Kidney (tissue), 14 donors: ENCODE measurements around the gene TTC39B. TPM values are rescaled to one million over a fixed set of nuclear protein-coding genes. Genes with fewer than 3 reads are reported as not detected.

Experiments used
- DNase-seq, 5 donors: peaks; one replicate each; pipeline ENCODE4 v3.0.0-alpha.2; 2013 to 2020
- FAIRE-seq: peaks from 2 replicates; lab custom pipeline; 2012; peaks lifted over from hg19 to GRCh38; lab: Jason Lieb, UNC
- H3K27ac ChIP-seq, 2 donors: one replicate each; pipeline ENCODE4 v1.7.0; 2013; ENCODE audit warnings: low read depth in 2 of 2, low read length in 2 of 2, inconsistent platforms in 1 of 2
- H3K27me3 ChIP-seq: one replicate; pipeline ENCODE4 v1.7.1; 2013; ENCODE audit warnings: low read length, inconsistent platforms; ENCODE audit not compliant: control insufficient read depth, insufficient read depth
- H3K36me3 ChIP-seq, 3 donors: one replicate each; pipeline versions ENCODE4 v1.7.0 to v1.7.1; 2013; ENCODE audit warnings: low read length in 3 of 3, control low read depth in 1 of 3, inconsistent platforms in 1 of 3; ENCODE audit not compliant: insufficient read depth in 3 of 3, control insufficient read depth in 2 of 3
- H3K4me1 ChIP-seq, 3 donors: one replicate each; pipeline versions ENCODE4 v1.7.0 to v1.7.1; 2013; ENCODE audit warnings: low read length in 3 of 3, inconsistent platforms in 1 of 3, low read depth in 1 of 3; ENCODE audit not compliant: control insufficient read depth in 2 of 3, insufficient read depth in 2 of 3
- H3K4me3 ChIP-seq, 3 donors: one replicate each; pipeline versions ENCODE4 v1.7.0 to v1.8.1; 2013; ENCODE audit warnings: low read length in 3 of 3, control low read depth in 1 of 3, inconsistent platforms in 1 of 3
- H3K9ac ChIP-seq, 3 donors: one replicate each; pipeline versions ENCODE4 v1.7.0 to v1.7.1; 2013; ENCODE audit warnings: low read length in 3 of 3, control low read depth in 1 of 3, inconsistent platforms in 1 of 3
- H3K9me3 ChIP-seq, 3 donors: one replicate each; pipeline versions ENCODE4 v1.7.0 to v1.7.1; 2013; ENCODE audit warnings: low read length in 3 of 3, control low read depth in 1 of 3, inconsistent platforms in 1 of 3; ENCODE audit not compliant: control insufficient read depth in 2 of 3, insufficient read depth in 1 of 3
- intact Hi-C: fragments of 100-400 bp; cut with DNase I; formaldehyde crosslinking; loops from one replicate; pipeline ENCODE4 v1.11.1; 2022
- polyA plus RNA-seq: library from polyadenylated mRNA; stranded (reverse); fragments of 350-450 nt; fragmentation: Illumina TruSeq; extraction: RNeasy Lipid Tissue Mini Kit (QIAGEN cat#74804); gene quantifications from one replicate; pipeline ENCODE4 v1.2.3, GENCODE V29; 2014; ENCODE audit warnings: low read depth, low replicate concordance; ENCODE audit not compliant: insufficient read depth
- total RNA-seq: library from RNA; stranded (reverse); fragmentation: NEBNext Ultra II Directional; extraction: Animal tissue kit (Norgen Biotek cat#: 25700); gene quantifications from one replicate; pipeline ENCODE4 v1.2.1, GENCODE V29; 2021
- TF ChIP-seq, protein P1 (sequence below): IDR thresholded peaks from 3 replicates; pipeline ENCODE4 v1.5.1; 2012; ENCODE audit warnings: mild to moderate bottlenecking, moderate library complexity, borderline replicate concordance; ENCODE audit not compliant: insufficient read depth; ENCODE audit errors: extremely low read depth
- donor health status: control.
- donor health status: control.
- donor health status: control.
- donor health status: control.
- donor health status: control.
- donor health status: DM: yes; HTN: yes; CAD: no.
- donor health status: Normal renal cell carcinoma (clear cell type).

The TTC39B gene
- total and polyA plus RNA-seq, 2 donors from 2014 or later: 4.9 to 22.0 TPM

GRCh38 chr9:15353892-15354291 is 46.9 kb upstream of the TTC39B start:
- intact Hi-C loops: no loop called here
- Histone ChIP-seq H3K27me3 (no peaks in the 10 kb centered on the region), H3K9ac (no peak overlapping the region), H3K9me3 (no peaks in the 10 kb centered on the region), H3K4me3 (no peak overlapping the region), H3K36me3 (no peaks in the 10 kb centered on the region), H3K27ac (no peak overlapping the region), H3K4me1 (peaks cover 0 to 7% (median 0%) of the 10 kb centered on the region in 3 donors)
- TF ChIP-seq, protein P1, sequence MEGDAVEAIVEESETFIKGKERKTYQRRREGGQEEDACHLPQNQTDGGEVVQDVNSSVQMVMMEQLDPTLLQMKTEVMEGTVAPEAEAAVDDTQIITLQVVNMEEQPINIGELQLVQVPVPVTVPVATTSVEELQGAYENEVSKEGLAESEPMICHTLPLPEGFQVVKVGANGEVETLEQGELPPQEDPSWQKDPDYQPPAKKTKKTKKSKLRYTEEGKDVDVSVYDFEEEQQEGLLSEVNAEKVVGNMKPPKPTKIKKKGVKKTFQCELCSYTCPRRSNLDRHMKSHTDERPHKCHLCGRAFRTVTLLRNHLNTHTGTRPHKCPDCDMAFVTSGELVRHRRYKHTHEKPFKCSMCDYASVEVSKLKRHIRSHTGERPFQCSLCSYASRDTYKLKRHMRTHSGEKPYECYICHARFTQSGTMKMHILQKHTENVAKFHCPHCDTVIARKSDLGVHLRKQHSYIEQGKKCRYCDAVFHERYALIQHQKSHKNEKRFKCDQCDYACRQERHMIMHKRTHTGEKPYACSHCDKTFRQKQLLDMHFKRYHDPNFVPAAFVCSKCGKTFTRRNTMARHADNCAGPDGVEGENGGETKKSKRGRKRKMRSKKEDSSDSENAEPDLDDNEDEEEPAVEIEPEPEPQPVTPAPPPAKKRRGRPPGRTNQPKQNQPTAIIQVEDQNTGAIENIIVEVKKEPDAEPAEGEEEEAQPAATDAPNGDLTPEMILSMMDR: no peak
- FAIRE-seq (no peak), DNase-seq (no peak)

DNA sequence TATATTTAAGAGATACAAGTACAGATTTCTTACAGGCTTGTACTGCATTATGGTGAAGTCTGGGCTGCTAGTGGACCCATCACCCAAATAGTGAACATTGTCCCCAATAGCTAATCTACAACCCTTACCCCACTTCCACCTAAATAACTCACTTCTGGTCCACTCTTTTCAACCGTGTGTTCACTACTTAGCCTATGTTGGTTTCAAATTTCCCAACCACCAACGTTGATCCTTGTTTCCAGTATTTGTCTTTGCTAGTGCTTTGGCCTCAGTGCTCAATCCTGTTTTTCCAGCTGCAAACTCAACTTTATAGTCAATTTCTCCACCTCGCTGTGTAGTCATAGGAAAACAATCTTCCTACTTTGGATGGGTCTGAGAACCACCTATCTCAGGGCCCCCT is 45.3 kb upstream of the TTC39B start:
- no peak for DNase-seq
- intact Hi-C loops: no loop called here
- no peak overlapping the region for H3K9ac ChIP-seq
- no peaks in the 10 kb centered on the region for H3K27me3 ChIP-seq
- no peak overlapping the region for H3K27ac ChIP-seq
- H3K4me1 ChIP-seq: peaks cover 0 to 7% (median 0%) of the 10 kb centered on the region in 3 donors
- TF ChIP-seq, protein P1: no peak
- no peaks in the 10 kb centered on the region for H3K36me3 ChIP-seq
- no peak for FAIRE-seq
- no peaks in the 10 kb centered on the region for H3K9me3 ChIP-seq
- H3K4me3 ChIP-seq: no peak overlapping the region

DNA sequence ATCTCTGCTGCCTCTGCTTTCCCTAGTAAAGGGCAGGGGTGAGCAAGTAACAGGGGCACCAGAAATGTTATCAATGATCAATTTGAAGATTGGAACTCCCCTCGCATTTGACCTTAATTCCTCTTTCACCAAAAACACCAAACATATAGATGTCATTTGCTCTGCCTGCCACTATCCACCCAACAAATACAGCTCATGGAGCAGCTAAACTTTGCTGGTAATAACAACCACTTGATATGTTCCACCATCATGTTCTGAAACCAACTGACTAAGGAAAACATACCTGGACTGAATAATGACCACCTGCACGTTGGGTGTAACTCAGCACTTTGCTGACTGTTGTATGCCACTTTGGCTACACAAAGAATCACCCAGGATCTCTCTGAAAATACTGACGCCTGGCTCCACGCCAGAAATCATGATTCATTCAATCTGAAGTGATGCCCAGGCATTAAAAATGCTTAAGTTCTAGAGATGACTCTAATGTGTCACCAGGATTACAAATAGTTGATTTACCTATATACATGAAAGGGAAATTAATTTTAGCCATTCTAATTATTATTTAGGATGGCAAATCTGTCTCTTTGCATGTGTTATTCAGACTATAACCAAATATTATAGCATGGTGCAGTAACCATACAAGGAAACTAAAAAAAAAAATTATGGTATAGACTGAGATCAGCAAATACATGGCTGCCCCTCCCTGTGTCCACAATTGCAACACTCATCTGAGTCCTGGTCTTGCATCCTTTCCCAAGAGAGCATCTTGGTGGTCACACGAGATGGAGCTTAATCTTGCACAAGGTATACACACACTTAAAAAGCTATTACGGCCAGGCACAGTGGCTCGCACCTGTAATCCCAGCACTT is 43.1 kb upstream of the TTC39B start:
- DNase-seq: no peak

More for the DNA sequence above, 43.1 kb upstream of the TTC39B start:
- intact Hi-C loops: no loop called here
- no peak overlapping the region for H3K9ac ChIP-seq
- H3K36me3 ChIP-seq: no peaks in the 10 kb centered on the region
- H3K4me3 ChIP-seq: no peak overlapping the region
- H3K4me1 ChIP-seq: peaks cover 0 to 8% (median 0%) of the 10 kb centered on the region in 3 donors
- FAIRE-seq: no peak
- no peak overlapping the region for H3K27ac ChIP-seq
- TF ChIP-seq, protein P1: no peak
- H3K9me3 ChIP-seq: no peaks in the 10 kb centered on the region
- H3K27me3 ChIP-seq: no peaks in the 10 kb centered on the region
